HCT116 (cell line): ENCODE results near the gene SLC16A12. TPM values are rescaled to one million over a fixed set of nuclear protein-coding genes. Genes with fewer than 3 reads are reported as not detected.

ENCODE experiments used
- ATAC-seq: fragments of 200-7000 bp; cut with Tn5 transposase; 2 replicates; pipeline ENCODE4 v1.9.1; 2020; ENCODE audit warnings: mild to moderate bottlenecking, moderate library complexity
- BruUV-seq: library from RNA; stranded (reverse); fragments of 400-500 nt; replicated peaks from 2 replicates; lab custom pipeline; 2021; lab: Mats Ljungman, UMichigan
- CTCF ChIA-PET: fragments of 300-600 bp; sonication (Branson Sonifier 250); formaldehyde crosslinking; loops from one replicate; lab custom pipeline; 2021; ENCODE audit warnings: antibody characterized with exemption; lab: Charles Lee
- POLR2A ChIA-PET: fragments of 300-600, 350-600 bp; sonication (Branson Sonifier 250); formaldehyde crosslinking; loops from one replicate; lab custom pipeline; 2021; ENCODE audit warnings: antibody characterized with exemption; lab: Charles Lee
- RAD21 ChIA-PET, 2 experiments: fragments of 300-600 bp; sonication (Branson Sonifier 250); formaldehyde crosslinking; loops; one replicate each; lab custom pipeline; 2023; ENCODE audit warnings: low total read pairs in 2 of 2; ENCODE audit not compliant: uncharacterized antibody in 2 of 2, unreplicated experiment in 2 of 2, low non-redundant PET in 1 of 2; lab: Charles Lee
- DNase-seq: peaks from one replicate; pipeline ENCODE4 v3.0.0-alpha.2; 2010; ENCODE audit warnings: low read depth, low spot score
- H2AFZ ChIP-seq: fragments of 200-600 bp; shearing (Covaris generic), sonication (generic); 2 replicates; pipeline ENCODE4 v1.6.1; 2017; ENCODE audit warnings: low read depth, mixed run types, mixed read lengths, antibody characterized with exemption, low read length; ENCODE audit not compliant: poor library complexity, severe bottlenecking
- H3K27ac ChIP-seq: 2 replicates; pipeline ENCODE4 v1.5.1; 2012; ENCODE audit warnings: low read depth, low read length
- H3K27me3 ChIP-seq: fragments of 200-600 bp; sonication (generic); 2 replicates; pipeline ENCODE4 v1.6.1; 2016; ENCODE audit warnings: mixed run types, low read length, mixed read lengths; ENCODE audit not compliant: insufficient read depth
- H3K36me3 ChIP-seq, 2 experiments: fragments of 200-500 bp in 1 of 2; fragments of 200-600 bp in 1 of 2; sonication (Bioruptor generic) in 1 of 2; sonication (generic) in 1 of 2; 2 replicates each; pipeline versions ENCODE4 v1.5.1 to v1.6.1; 2014 to 2016; ENCODE audit warnings: low read length in 2 of 2, inconsistent platforms in 1 of 2, mixed read lengths in 1 of 2, mixed run types in 1 of 2; ENCODE audit not compliant: insufficient read depth in 2 of 2, control insufficient read depth in 1 of 2
- H3K4me1 ChIP-seq, 2 experiments: fragments of 200-600 bp in 1 of 2; sonication (generic) in 1 of 2; 2 replicates each; pipeline versions ENCODE4 v1.5.1 to v1.6.1; 2012 to 2017; ENCODE audit warnings: low read length in 2 of 2, inconsistent platforms in 1 of 2, mild to moderate bottlenecking in 1 of 2, mixed read lengths in 1 of 2, mixed run types in 1 of 2, moderate library complexity in 1 of 2; ENCODE audit not compliant: insufficient read depth in 2 of 2, control insufficient read depth in 1 of 2
- H3K4me2 ChIP-seq: fragments of 200-600 bp; sonication (generic); 2 replicates; pipeline ENCODE4 v1.6.1; 2017; ENCODE audit warnings: mixed run types, low read length, mixed read lengths
- H3K4me3 ChIP-seq, 2 experiments: fragments of 200-600 bp in 1 of 2; sonication (generic) in 1 of 2; replicated peaks in 1 of 2; 2 replicates each; pipeline ENCODE4 v1.5.1; 2011 to 2016; ENCODE audit warnings: low read length in 2 of 2, control low read depth in 1 of 2, low read depth in 1 of 2, mild to moderate bottlenecking in 1 of 2, mixed read lengths in 1 of 2, mixed run types in 1 of 2
- H3K79me2 ChIP-seq: fragments of 200-600 bp; sonication (generic); 2 replicates; pipeline ENCODE4 v1.6.1; 2017; ENCODE audit warnings: mild to moderate bottlenecking, mixed run types, low read length, moderate library complexity, mixed read lengths; ENCODE audit not compliant: insufficient read depth
- H3K9ac ChIP-seq: fragments of 200-600 bp; sonication (generic); 2 replicates; pipeline ENCODE4 v1.6.1; 2016; ENCODE audit warnings: low read length, mixed read lengths
- H3K9me2 ChIP-seq: fragments of 200-600 bp; sonication (generic), shearing (Covaris generic); 2 replicates; pipeline ENCODE4 v1.6.1; 2017; ENCODE audit warnings: mixed run types, mild to moderate bottlenecking, moderate library complexity; ENCODE audit not compliant: insufficient read depth
- H3K9me3 ChIP-seq, 2 experiments: fragments of 200-500 bp in 1 of 2; fragments of 200-600 bp in 1 of 2; sonication (Bioruptor generic) in 1 of 2; sonication (generic) in 1 of 2; 2 replicates each; pipeline ENCODE4 v1.6.1; 2014 to 2017; ENCODE audit warnings: low read length in 2 of 2, mixed read lengths in 2 of 2, inconsistent platforms in 1 of 2, low read depth in 1 of 2, mild to moderate bottlenecking in 1 of 2, mixed run types in 1 of 2, moderate library complexity in 1 of 2; ENCODE audit not compliant: control insufficient read depth in 1 of 2, insufficient read depth in 1 of 2
- H4K20me1 ChIP-seq: fragments of 200-600 bp; sonication (generic), shearing (Covaris generic); 2 replicates; pipeline ENCODE4 v1.6.1; 2017; ENCODE audit warnings: mixed run types, mild to moderate bottlenecking, moderate library complexity; ENCODE audit not compliant: insufficient read depth
- CBX3 ChIP-seq: IDR thresholded peaks from 2 replicates; pipeline ENCODE4 v1.6.1; 2012; ENCODE audit warnings: low read depth
- CEBPB ChIP-seq: IDR thresholded peaks from 2 replicates; pipeline ENCODE4 v1.6.1; 2012; ENCODE audit warnings: low read depth
- ELF1 ChIP-seq: IDR thresholded peaks from 2 replicates; pipeline ENCODE4 v1.6.1; 2012; ENCODE audit warnings: low read depth, borderline replicate concordance
- EZH2 ChIP-seq: fragments of 200-600 bp; sonication (generic); IDR thresholded peaks from 2 replicates; pipeline ENCODE4 v1.6.1; 2017; ENCODE audit warnings: antibody characterized with exemption, mixed run types
- EZH2phosphoT487 ChIP-seq: fragments of 200-600 bp; IDR thresholded peaks from 2 replicates; pipeline ENCODE4 v1.6.1; 2018; ENCODE audit warnings: antibody characterized with exemption, borderline replicate concordance
- FOSL1 ChIP-seq: IDR thresholded peaks from 2 replicates; pipeline ENCODE4 v1.6.1; 2012; ENCODE audit warnings: low read depth
- JUND ChIP-seq: IDR thresholded peaks from 2 replicates; pipeline ENCODE4 v1.6.1; 2012
- POLR2A ChIP-seq: IDR thresholded peaks from 2 replicates; pipeline ENCODE4 v1.7.0; 2011; ENCODE audit warnings: borderline replicate concordance; ENCODE audit not compliant: insufficient read depth, insufficient read length; ENCODE audit errors: extremely low read depth
- RAD21 ChIP-seq: IDR thresholded peaks from 2 replicates; pipeline ENCODE4 v1.6.1; 2012; ENCODE audit warnings: low read depth, mild to moderate bottlenecking
- SIN3A ChIP-seq: IDR thresholded peaks from 2 replicates; pipeline ENCODE4 v1.6.1; 2012; ENCODE audit warnings: low read depth
- SP1 ChIP-seq: IDR thresholded peaks from 2 replicates; pipeline ENCODE4 v1.6.1; 2012; ENCODE audit warnings: low read depth
- TCF7L2 ChIP-seq: IDR thresholded peaks from 2 replicates; pipeline ENCODE4 v1.7.0; 2011; ENCODE audit warnings: borderline replicate concordance, inconsistent platforms; ENCODE audit not compliant: insufficient read depth, insufficient read length; ENCODE audit errors: extremely low read depth
- YY1 ChIP-seq: IDR thresholded peaks from 2 replicates; pipeline ENCODE4 v1.6.1; 2011; ENCODE audit warnings: low read length, low read depth, moderate library complexity, mild to moderate bottlenecking; ENCODE audit not compliant: insufficient replicate concordance; ENCODE audit errors: extremely low read depth
- ZFX ChIP-seq: fragments of 450-650 bp; IDR thresholded peaks from 2 replicates; pipeline ENCODE4 v1.6.1; 2017
- ZNF274 ChIP-seq: fragments of 200-500 bp; sonication (Bioruptor generic); IDR thresholded peaks from 2 replicates; pipeline ENCODE4 v1.6.1; 2014; ENCODE audit warnings: mild to moderate bottlenecking, low read depth, low read length, inconsistent platforms
- intact Hi-C: fragments of 100-400 bp; cut with micrococcal nuclease; formaldehyde crosslinking; loops from 2 replicates; pipeline ENCODE4 v1.10.0; 2022
- total RNA-seq: library from RNA; stranded (reverse); gene quantifications from one replicate; pipeline ENCODE4 v1.2.1, GENCODE V29; 2021; ENCODE audit not compliant: unreplicated experiment
- TF ChIP-seq, protein P1 (sequence below): IDR thresholded peaks from 2 replicates; pipeline ENCODE4 v1.6.1; 2012
- TF ChIP-seq, protein P2 (sequence below): IDR thresholded peaks from 2 replicates; pipeline ENCODE4 v1.6.1; 2011; ENCODE audit warnings: mild to moderate bottlenecking, low read length, moderate library complexity; ENCODE audit not compliant: insufficient replicate concordance; ENCODE audit errors: extremely low read depth
- TF ChIP-seq, protein P3 (sequence below): IDR thresholded peaks from 2 replicates; pipeline ENCODE4 v1.6.1; 2012; ENCODE audit warnings: low read depth

SLC16A12 gene
- total RNA-seq, 1 experiment from 2014 or later, result not detected

DNA sequence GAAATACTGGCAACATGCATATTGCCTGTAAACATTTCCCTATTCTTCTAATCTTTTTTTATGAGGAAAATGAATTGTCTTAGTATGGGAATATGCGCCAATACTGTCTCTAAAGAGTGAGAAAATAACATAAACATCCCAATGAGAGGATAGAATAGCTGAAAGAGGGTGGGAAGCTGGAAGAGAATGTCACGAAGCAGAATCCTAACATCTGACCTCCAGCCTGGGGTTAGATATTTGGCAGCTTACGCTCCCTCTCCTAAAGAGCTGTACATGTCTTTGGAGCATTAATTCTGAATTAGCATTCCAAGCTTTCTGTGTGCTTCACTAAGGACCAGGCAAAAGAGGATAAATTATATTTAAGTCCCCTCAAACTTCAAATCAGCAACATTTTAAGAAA lies 31.6 kb upstream of the SLC16A12 start (continued):
- TF ChIP-seq, protein P1, sequence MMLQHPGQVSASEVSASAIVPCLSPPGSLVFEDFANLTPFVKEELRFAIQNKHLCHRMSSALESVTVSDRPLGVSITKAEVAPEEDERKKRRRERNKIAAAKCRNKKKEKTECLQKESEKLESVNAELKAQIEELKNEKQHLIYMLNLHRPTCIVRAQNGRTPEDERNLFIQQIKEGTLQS, result no peak
- TF ChIP-seq SIN3A, result no peak
- no peak for TF ChIP-seq SP1
- TF ChIP-seq JUND, result no peak
- no peak for TF ChIP-seq YY1
- no peak for TF ChIP-seq FOSL1
- TF ChIP-seq, protein P2, sequence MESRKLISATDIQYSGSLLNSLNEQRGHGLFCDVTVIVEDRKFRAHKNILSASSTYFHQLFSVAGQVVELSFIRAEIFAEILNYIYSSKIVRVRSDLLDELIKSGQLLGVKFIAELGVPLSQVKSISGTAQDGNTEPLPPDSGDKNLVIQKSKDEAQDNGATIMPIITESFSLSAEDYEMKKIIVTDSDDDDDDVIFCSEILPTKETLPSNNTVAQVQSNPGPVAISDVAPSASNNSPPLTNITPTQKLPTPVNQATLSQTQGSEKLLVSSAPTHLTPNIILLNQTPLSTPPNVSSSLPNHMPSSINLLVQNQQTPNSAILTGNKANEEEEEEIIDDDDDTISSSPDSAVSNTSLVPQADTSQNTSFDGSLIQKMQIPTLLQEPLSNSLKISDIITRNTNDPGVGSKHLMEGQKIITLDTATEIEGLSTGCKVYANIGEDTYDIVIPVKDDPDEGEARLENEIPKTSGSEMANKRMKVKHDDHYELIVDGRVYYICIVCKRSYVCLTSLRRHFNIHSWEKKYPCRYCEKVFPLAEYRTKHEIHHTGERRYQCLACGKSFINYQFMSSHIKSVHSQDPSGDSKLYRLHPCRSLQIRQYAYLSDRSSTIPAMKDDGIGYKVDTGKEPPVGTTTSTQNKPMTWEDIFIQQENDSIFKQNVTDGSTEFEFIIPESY, result no peak
- TF ChIP-seq EZH2, result no peak
- no peak for TF ChIP-seq TCF7L2
- TF ChIP-seq ELF1, result no peak

DNA sequence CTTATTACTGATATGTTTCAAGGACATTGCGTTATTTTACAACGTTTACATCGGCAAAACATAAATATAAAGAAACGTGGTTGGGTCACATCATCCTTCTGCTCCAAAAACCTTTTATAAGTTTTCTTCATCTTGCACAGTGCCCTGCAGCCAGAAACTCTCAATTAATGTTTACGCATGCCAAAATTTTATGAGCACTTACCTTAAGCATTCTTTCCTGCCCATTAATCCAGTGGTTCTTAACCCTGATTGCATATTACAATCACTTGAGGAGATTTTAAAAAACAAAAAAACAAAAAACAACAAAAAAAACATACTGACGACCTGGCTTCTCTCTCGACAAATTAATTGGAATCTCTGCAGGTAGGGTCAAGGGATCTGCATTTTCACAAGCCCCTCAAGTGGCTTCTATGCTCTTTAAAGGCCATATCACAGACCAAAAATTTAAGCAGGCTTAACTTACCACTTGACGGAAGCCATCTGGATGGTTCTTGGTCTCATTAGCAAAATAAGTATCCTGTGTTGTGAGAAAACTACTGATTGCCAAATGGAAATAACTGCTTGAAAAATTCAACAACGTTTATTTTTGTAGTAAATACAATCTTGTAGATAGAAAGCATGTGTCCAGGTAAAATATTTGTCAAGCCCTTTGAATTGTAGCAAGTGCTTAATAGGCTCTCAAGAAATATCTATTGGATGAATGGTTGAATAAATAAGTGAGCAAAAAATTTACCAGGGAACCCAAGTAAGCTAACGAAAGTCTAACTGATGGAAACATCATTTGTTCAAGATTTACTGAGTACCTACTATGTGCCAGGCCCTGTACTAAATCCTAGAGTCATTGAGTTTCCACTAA lies 30.9 kb upstream of the SLC16A12 start:
- no peak for ATAC-seq
- ChIA-PET POLR2A (no interaction called here), CTCF (no interaction called here), RAD21 (no interaction called here)
- no peaks in the 10 kb centered on the region for H3K9me2 ChIP-seq
- DNase-seq, result no peak
- H3K79me2 ChIP-seq, result no peaks in the 10 kb centered on the region
- no peaks in the 10 kb centered on the region for H4K20me1 ChIP-seq
- BruUV-seq, result no TSS peak
- H3K27me3 ChIP-seq, result no peaks in the 10 kb centered on the region
- no peak overlapping the region for H3K27ac ChIP-seq
- H3K4me2 ChIP-seq, result no peak overlapping the region
- H3K4me1 ChIP-seq, result no peaks in the 10 kb centered on the region
- no peak overlapping the region for H3K4me3 ChIP-seq
- H3K36me3 ChIP-seq, result no peaks in the 10 kb centered on the region
- no peak overlapping the region for H2AFZ ChIP-seq
- H3K9me3 ChIP-seq, result no peaks in the 10 kb centered on the region
- intact Hi-C loops, result loop anchor here (10.0 kb wide), 1 partner anchor 1298 kb away; no protein-coding TSS in a partner anchor
- H3K9ac ChIP-seq, result no peak overlapping the region
- TF ChIP-seq ZFX (no peak), EZH2 (no peak), CBX3 (no peak), CEBPB (no peak), POLR2A (no peak), RAD21 (no peak), SP1 (no peak), ZNF274 (no peak), EZH2phosphoT487 (no peak)
- TF ChIP-seq, protein P3, sequence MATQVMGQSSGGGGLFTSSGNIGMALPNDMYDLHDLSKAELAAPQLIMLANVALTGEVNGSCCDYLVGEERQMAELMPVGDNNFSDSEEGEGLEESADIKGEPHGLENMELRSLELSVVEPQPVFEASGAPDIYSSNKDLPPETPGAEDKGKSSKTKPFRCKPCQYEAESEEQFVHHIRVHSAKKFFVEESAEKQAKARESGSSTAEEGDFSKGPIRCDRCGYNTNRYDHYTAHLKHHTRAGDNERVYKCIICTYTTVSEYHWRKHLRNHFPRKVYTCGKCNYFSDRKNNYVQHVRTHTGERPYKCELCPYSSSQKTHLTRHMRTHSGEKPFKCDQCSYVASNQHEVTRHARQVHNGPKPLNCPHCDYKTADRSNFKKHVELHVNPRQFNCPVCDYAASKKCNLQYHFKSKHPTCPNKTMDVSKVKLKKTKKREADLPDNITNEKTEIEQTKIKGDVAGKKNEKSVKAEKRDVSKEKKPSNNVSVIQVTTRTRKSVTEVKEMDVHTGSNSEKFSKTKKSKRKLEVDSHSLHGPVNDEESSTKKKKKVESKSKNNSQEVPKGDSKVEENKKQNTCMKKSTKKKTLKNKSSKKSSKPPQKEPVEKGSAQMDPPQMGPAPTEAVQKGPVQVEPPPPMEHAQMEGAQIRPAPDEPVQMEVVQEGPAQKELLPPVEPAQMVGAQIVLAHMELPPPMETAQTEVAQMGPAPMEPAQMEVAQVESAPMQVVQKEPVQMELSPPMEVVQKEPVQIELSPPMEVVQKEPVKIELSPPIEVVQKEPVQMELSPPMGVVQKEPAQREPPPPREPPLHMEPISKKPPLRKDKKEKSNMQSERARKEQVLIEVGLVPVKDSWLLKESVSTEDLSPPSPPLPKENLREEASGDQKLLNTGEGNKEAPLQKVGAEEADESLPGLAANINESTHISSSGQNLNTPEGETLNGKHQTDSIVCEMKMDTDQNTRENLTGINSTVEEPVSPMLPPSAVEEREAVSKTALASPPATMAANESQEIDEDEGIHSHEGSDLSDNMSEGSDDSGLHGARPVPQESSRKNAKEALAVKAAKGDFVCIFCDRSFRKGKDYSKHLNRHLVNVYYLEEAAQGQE, result no peak
